ENCODE measurements around the gene PPP5C. TPM values are rescaled to one million over a fixed set of nuclear protein-coding genes. Genes with fewer than 3 reads are reported as not detected.

PPP5C gene
- total RNA-seq, 1 donor from 2014 or later = 114 TPM

GRCh38 chr19:46422344-46422743 lies 75.5 kb downstream of the PPP5C start:
- no peak overlapping the region for H3K27ac Mint-ChIP-seq (ENCODE audit: unreplicated experiment)
- TF ChIP-seq CTCF (conservative IDR thresholded peaks at IDR 0.05) = no peak
- H3K4me3 Mint-ChIP-seq = no peak overlapping the region
- H3K4me1 Mint-ChIP-seq = peaks cover 16% of the 10 kb centered on the region
- no peaks in the 10 kb centered on the region for H3K27me3 Mint-ChIP-seq (ENCODE audit: low read depth)
- no peak for DNase-seq (ENCODE audit: low read depth, low spot score)
- H3K36me3 Mint-ChIP-seq (ENCODE audit: low read depth) = no peaks in the 10 kb centered on the region
- no peaks in the 10 kb centered on the region for H3K9me3 Mint-ChIP-seq

DNA sequence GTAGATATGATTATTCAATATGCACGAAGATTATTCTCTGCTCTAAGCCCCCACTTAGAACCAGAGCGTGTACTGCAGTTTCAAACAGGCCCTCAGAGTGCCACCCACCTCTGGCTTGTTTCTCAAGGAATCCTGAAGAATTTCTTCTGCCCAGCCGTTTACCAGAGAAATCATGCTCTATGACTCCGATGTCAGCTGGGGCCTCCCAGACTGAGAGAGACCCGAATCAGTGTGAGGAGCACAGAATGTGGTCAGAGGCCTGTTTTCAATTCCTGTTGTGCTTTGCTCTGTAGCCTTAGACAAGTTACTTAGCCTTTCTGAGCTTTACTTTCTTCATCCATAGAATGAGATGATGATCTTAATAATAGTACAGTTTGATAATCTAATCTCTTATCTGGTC lies 76.3 kb downstream of the PPP5C start:
- no peak overlapping the region for H3K27ac Mint-ChIP-seq (ENCODE audit: unreplicated experiment)
- peaks cover 19% of the 10 kb centered on the region for H3K4me1 Mint-ChIP-seq
- no peak for TF ChIP-seq CTCF (conservative IDR thresholded peaks at IDR 0.05)
- no peaks in the 10 kb centered on the region for H3K27me3 Mint-ChIP-seq (ENCODE audit: low read depth)
- no peak for DNase-seq (ENCODE audit: low read depth, low spot score)
- H3K9me3 Mint-ChIP-seq = no peaks in the 10 kb centered on the region
- no peaks in the 10 kb centered on the region for H3K36me3 Mint-ChIP-seq (ENCODE audit: low read depth)
- H3K4me3 Mint-ChIP-seq = peak overlapping the region; percentile 41

DNA sequence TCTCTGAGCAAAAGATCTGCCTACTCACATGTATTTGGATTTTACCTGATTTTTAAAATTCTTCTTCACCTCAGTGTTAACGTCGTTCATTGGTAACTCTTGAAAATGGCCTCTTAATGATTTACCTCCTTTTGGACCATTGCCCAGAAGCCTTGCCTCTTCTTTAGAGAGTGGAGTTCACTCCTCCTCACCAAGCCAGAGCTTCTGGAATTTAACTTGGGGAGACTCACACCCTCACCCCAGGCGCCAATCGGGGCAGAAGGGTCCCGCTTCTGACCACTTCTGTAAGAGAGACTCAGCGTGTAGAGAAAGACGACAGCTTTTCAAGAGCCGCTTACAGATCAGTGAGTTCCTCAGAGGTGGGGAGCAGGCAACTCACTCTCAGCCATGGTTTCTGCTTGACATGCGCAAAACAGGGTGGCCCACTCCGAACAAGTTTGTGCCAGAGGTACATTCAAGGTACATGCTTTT lies 79.2 kb downstream of the PPP5C start:
- Mint-ChIP-seq H3K36me3 (ENCODE audit: low read depth) (no peaks in the 10 kb centered on the region), H3K9me3 (no peaks in the 10 kb centered on the region), H3K27ac (ENCODE audit: unreplicated experiment) (no peak overlapping the region), H3K27me3 (ENCODE audit: low read depth) (peaks cover 3% of the 10 kb centered on the region), H3K4me3 (peak overlapping the region; percentile 85), H3K4me1 (peaks cover 34% of the 10 kb centered on the region)
- DNase-seq (ENCODE audit: low read depth, low spot score) = no peak
- TF ChIP-seq CTCF (conservative IDR thresholded peaks at IDR 0.05) = no peak

DNA sequence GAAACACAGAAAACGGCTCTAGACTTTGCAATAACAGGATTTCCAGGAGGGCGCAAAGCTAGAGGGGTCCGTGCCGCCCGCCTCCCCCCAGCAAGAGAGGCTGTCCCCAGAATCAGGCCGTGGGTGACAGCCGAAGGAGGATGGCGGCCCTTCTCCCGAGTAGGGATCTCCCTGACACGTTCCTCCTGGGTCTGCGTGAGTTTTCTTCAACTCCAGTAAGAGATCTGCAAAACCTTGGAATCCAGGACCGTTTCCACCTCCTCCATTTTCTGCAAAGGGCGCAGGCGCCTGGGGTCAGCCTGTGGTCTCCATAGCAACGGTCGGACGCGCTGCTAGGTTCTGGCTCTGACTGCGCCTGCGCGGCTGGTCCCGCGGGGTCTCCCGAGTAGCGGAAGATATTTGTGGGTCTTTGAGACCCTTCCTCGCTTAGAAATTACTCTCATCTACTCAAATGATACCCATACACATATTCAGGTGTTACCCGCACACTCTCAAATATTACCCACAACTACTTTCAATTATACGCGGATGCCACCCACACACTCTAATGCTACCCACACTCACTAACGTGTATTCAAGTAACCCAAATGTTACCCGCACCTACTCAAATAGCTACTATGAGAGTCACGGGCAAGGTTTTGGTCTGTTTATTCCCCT lies 79.7 kb downstream of the PPP5C start:
- Mint-ChIP-seq H3K27ac (ENCODE audit: unreplicated experiment) (no peak overlapping the region), H3K36me3 (ENCODE audit: low read depth) (no peaks in the 10 kb centered on the region), H3K27me3 (ENCODE audit: low read depth) (peaks cover 3% of the 10 kb centered on the region), H3K9me3 (no peaks in the 10 kb centered on the region), H3K4me1 (peaks cover 34% of the 10 kb centered on the region), H3K4me3 (peak overlapping the region; percentile 85)
- no peak for TF ChIP-seq CTCF (conservative IDR thresholded peaks at IDR 0.05)
- DNase-seq (ENCODE audit: low read depth, low spot score) = peak; percentile 83

DNA sequence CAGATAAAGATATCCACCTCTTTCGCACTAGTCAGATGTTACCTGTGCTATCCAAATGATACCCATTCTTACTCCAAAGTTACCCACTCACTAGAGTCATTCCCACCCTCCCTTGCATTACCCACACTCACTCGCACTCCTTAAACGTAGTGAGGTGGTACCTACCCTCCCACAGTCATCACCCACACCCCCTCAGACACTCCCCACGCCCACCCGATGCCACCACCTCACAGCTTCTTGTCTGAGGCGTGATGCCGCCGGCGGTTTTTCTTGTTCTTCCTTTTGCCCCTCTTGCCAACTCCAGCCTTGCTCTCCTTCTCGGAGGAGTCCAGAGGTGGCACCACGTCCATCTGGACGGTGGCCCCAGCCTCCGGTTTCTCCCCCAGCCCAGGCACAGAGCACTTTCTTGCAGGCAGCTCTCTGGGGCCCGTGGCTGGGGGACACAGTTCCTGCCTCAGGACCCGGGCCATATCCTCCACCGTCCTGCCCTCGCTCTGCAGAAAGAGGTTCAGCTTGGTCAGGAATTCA lies 80.7 kb downstream of the PPP5C start:
- Mint-ChIP-seq H3K27me3 (ENCODE audit: low read depth) (peaks cover 3% of the 10 kb centered on the region), H3K9me3 (no peaks in the 10 kb centered on the region), H3K4me1 (peaks cover 34% of the 10 kb centered on the region), H3K36me3 (ENCODE audit: low read depth) (no peaks in the 10 kb centered on the region), H3K4me3 (peak overlapping the region; percentile 85), H3K27ac (ENCODE audit: unreplicated experiment) (no peak overlapping the region)
- no peak for DNase-seq (ENCODE audit: low read depth, low spot score)
- TF ChIP-seq CTCF (conservative IDR thresholded peaks at IDR 0.05) = no peak

Measured in neural crest cell (in vitro differentiated cells).